ENCODE measurements around the gene SAMD9L. TPM values are rescaled to one million over a fixed set of nuclear protein-coding genes. Genes with fewer than 3 reads are reported as not detected.
A peak's percentile ranks its signal among the peaks of the same experiment; 100 is the strongest.

SAMD9L gene
- total RNA-seq, result 6.4 TPM

DNA sequence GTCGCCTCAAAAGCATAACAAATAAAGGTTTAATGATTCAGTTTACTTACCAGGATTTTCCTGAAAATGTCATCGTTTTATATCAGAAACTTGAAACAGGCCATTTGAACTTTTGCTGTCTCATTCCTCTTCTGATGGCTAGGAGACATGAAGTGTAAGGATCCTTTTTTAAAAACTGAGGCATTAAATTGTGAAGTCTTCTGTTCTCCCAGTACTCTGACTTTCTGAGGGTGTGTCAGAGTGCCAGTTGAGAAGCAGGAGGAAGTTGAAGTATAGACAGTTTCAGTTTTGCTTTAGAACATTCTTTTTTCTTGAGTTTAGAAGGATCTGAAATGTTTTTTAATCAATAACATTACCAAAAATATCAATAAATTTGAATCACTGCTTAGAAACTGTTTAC lies at the start of gene SAMD9L:
Gene SAMD9L (minus strand): TSS at position 242 of the 400 bp plus-strand sequence. CDS start 12,414 bp downstream, outside the sequence.
- no peak for DNase-seq (ENCODE audit: low spot score)

DNA sequence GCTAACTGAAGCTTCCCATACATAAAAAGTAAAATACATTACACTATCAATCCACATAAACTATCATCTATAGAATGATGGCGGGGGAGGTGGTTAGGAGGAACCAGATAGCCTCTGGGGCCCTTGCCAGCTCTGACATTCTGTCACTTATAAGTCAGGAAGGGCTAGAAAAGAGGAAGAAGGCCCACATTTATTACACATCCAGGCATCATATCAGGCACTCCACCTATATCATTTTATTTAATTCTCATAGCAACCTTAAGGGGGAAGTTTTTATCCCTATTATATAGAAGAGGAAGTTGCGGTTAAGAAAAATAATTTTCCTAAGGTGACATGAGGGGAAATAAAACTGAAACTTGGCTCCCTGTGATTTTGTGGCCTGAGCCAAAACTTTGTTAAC lies 48.2 kb upstream of the SAMD9L start:
- no peak for DNase-seq (ENCODE audit: low spot score)

DNA sequence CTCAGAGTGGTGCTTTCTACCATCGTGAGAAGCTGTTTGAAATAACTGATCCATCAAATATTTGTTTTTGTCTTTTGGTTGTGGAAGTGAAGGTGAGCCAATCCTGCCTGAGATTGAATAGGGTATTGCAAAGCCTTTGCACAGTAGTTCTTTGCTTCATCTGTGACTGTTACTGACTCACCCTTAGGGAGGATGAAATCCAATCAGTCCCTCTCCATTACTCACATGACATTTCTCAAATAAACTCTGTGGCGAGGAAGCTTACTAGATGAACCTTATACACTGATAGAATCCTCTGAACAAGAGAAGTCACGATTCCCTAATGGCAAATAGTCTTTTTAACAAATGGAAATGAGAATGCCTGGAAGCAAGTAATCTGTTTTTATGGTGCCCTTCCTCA lies 46.2 kb upstream of the SAMD9L start:
- no peak for DNase-seq (ENCODE audit: low spot score)

DNA sequence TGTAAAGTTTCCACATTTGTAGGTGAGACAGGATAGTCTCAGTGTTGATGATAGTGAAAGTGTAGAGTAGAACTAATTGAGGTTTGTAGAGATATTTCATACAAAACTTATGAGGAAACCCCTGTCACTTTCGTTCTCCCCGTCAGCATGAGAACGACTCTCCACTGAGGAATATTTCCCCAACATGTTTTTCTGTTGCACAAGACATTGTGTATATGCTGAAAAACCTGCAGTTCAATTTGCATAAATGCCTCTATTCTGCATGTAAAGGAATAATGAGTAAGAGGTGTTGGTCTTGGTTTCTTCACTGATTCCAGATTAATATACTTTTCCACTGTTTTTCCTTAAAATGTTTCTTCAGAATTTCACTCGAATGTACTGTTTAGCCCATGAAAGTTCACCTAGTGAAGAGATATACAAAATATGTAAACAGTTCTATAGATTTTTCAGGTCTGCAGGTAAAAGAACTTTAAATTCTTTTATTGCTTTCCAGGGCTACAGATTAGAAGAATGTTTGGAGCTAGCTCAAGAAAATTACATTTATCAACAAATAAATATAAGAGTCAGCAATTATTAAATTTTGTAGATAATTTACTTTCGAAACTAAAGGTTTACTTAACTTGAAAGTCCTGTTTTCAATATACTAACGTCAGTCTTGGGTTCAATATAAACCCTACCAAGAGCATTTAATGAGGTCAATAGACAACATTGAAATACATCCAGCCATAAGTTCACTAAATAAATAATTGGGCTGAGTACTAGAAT lies 40.9 kb upstream of the SAMD9L start:
- DNase-seq (ENCODE audit: low spot score), result no peak

DNA sequence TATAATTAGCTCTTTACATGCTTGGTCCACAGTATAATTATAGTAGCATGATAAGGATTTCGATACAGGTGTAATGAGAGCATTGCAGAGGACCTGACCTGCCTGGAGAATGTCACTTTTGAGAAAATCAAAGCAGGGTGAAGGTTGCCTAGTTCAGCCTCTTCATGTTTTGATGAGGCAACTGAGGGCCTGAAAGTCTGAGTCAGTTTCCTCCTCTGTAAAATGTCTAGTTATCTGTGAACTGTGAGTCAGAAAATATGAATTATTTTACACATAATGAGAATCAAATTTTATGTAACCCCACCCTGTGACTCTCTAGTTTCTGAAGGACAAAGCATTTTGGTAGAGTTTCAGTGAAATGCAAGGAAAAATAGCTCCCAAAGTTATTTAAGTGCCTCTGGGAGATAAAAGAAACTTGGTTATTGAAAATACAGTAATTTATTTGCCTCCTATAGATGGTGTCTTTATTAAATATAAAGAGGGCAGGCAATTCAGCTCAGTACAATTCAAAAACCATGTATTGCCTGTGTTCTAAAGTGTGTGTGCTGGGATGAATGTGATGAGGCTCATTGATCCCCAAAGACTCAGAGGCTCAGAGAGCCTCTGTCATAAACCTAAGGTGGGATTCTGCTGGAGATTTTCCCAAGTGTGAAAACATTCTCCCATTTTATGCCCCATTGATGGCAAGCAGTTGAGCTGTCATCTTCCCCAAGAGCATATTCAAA lies 37.3 kb upstream of the SAMD9L start:
- no peak for DNase-seq (ENCODE audit: low spot score)

DNA sequence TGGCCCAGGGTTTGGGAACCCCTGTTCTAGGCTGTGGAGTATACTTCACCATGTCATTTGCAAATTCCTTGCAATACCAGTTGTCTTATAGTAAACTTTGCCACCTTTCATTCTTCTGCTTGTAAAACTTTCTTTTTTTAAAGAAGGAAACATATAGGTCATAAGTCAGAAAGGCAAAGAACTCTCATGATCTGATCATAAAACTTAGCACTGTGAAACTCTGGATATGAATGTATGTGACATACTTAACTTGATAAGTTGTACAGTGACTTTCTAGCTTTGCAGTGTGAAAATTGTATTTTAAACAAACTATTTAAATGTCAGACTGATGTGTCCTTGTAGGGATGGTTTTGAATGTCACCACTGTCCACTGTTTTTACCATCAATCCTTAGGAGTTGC lies 31.0 kb upstream of the SAMD9L start:
- no peak for DNase-seq (ENCODE audit: low spot score)

DNA sequence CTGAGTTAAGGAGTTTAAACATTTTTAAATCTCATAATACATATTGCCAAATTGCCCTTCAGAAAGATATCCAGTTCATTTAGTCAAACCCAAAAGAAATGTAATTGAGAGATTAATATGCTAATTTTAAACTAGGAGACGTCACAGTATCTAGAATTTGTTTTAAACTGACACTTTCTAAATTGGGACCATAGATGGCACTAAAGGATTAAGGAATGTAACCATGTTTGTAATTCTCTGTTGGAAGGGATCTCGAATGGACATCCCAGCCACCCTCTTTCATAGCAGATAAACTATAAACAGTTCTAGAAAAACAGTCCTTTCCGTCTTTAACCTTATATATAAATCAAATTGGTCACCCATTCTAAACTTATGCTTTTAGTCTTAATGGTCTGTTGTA lies 30.0 kb upstream of the SAMD9L start:
- no peak for DNase-seq (ENCODE audit: low spot score)

DNA sequence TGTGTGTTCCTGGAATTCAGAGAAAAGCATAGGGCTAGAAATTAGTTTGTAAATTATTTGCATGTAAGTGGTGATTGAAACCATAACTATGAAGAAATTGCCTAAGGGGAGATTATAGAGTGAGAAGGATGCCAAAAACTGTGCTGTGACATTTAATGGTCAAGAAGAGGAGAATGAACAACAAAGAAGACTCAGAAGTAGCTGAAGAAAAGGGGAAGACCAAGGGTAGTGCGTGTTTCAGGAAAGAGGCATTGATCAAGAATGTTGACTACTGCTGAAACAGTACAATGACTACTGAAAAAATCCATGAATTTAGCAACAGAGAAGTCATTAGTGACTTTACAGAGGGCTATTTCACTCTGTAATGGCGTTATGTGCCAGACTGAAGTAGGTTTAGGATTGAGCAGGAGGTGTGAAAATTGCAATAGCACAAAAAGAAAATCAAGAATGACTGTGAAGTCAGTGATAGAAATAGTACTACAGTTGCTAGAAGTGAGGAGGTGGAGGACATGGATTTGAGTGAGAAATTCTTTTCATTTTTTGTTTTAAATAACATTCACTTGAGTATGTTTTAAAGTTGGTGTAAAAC lies 28.9 kb upstream of the SAMD9L start:
- no peak for DNase-seq (ENCODE audit: low spot score)

DNA sequence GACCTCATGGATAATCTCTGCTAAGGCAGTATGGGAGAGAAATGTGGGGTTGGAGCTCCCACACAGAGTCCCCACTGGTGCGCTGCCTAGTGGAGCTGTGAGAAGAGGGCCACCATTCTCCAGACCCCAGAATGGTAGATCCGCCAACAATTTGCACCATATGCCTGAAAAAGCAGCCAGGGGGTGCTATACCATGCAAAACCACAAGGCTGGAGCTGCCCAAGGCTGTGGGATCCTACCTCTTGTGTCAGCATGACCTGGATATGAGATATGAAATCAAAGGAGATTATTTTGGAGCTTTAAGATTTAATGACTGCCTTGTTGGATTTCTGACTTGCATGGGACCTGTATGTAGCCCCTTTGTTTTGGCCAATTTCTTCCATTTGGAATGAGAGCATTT lies 27.0 kb upstream of the SAMD9L start:
- DNase-seq (ENCODE audit: low spot score), result no peak

DNA sequence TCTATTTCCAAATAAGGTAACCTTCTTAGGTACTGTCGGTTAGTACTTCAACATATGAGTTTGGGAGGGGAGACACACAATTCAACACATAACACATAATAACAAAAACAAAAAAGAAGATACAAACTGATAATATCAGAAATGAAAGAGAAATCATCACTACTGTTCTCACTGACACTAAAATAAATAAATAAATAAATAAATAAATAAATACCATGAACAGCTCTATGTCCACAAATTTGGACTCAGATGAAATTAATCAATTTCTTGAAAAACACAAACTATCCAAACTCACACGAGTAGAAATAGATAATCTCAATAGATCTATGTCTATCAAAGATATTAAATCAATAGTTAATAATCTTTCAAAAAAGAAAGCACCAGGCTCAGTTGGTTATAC lies 24.5 kb upstream of the SAMD9L start:
- DNase-seq (ENCODE audit: low spot score), result no peak

DNA sequence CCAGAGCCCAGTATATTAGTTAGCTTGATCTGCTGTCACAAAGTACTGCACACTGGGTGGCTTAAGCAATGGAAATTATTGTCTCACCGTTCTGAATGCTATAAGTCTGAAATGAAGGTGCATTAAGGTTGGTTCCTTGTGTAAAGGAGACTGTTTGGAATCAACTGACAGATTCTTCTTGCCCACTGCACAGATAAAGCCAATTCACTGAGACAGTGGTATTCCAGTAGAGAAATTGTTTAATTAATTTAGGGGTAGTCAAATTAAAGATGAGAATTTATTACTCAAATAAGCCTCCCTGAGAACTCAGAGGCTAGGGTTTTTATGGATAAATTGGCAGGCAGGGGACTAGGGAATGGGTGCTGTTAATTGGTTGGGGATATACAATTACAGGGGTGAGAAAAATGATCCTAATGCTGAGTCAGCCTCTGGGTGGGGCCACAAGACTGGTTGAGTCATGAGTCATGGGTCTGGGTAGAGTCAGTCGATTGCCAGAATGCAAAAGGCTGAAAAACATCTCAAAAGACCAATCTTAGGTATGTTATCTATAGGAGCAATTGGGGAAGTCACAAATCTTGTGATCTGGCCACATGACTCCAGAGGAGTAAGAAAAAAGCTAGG lies 23.5 kb upstream of the SAMD9L start:
- no peak for DNase-seq (ENCODE audit: low spot score)

DNA sequence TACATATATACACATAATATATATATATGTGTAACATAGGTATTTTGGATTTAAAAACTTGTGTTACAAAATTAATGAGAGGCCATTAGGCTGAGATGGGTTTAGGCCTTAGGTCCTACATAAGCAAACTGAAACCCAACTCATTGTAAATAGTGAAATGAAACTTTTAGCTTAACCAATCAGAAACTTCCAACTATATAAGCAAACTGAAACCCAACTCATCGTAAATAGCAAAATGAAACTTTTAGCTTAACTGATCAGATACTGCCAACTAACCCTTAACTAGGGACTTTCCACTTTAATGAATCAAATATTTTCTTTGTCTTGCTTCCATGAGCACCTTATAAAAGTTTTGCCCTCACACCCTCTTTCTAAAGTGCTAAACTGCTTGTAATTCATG lies 17.3 kb upstream of the SAMD9L start:
- no peak for DNase-seq (ENCODE audit: low spot score)

DNA sequence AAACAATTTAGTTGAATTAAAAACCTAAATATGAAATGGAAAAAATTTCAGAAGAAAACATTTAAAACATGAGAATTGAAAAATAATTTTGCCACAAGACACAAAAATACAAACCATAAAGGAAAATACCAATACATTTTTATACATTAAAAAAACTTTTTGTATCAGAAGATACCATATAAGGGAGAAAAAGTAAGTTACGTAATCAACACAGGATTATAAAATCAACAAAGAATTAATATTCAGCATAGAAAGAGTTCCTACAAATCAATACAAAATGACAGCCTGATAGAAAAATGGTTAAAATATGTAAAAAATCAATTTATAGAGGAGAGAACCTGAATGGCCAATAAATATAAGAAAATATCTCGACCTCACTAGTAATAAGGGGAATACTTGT lies 16.6 kb upstream of the SAMD9L start:
- DNase-seq (ENCODE audit: low spot score), result no peak

DNA sequence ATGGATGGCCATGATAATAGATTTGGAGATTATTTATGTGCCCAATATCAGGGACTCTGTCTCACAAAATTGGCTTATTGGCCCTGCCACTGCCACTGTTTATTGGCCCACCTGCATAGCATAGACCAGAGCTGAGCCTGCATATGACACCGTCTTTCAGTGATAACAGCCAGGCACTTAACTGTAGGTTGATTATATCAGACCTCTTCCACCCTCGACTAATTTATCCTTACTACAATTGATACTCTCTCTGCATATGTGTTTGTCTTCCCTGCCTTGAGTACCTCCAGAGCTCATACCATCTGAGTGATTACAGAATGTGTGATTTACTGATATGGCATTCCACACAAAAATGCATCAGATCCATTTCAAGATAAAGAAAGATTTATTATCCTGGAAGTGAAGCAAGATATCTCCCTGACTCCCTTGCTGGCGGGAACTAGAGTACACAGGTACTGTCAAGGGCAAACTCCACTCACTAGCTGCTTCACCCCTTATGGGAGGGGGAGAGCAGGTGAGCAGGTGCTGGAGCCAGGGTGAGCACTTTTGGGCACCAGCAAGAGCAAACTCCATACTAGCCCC lies 13.1 kb upstream of the SAMD9L start:
- no peak for DNase-seq (ENCODE audit: low spot score)

DNA sequence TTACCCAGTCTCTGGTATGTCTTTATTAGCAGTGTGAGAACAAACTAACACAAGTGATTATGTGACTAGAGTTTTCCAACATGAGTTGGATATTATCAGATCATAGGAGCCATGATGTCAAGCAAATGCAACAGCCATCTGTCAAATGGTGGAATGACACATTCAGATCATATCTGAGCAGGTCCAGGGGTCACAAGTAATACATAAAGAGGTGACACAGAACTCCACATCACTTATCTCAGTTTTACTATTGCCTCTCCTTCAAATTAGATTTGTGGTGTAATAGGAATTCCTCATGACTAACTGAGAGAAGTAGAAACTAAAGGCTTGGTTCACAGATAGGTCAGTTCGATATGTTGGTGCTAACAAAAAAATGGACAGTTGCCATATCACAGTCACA lies 12.2 kb upstream of the SAMD9L start:
- DNase-seq (ENCODE audit: low spot score), result no peak

DNA sequence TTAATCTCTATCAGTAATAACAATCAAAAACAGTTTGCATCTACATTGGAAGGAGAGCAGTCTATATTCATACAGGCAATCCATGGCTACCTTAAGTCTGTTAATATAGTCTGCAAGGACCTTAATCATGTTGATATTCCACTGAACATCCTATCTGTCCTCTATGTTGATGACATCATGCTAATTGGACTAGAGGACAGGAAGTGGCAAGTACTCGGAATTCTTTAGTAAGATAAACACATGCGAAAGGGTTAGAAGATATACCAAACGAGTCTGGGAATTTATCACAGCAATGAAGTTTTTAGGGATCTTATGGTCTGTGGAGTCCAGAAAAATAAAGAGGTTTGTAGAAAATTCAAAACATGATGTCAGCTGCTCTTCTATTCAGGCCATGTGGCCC lies 11.3 kb upstream of the SAMD9L start:
- DNase-seq (ENCODE audit: low spot score), result no peak

DNA sequence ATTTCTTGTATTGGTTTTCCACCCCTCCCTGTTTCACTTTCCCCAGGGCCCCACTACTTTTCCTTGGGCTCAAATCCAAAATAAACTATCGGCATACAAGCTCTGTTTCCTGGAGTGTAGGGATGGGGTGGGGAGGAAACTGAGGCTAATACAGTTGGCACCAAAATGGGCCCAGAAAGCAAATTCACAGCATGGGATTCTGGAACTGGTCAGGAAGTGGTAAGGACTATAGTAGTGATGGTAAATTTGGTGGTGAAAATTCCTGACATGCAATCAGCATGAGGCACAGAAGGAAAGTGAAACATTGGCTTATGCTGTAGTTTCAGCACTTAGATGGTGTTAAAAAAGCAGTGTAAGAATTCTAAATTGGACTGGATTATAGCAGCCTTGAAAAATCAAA lies 8.7 kb upstream of the SAMD9L start:
- DNase-seq (ENCODE audit: low spot score), result no peak

DNA sequence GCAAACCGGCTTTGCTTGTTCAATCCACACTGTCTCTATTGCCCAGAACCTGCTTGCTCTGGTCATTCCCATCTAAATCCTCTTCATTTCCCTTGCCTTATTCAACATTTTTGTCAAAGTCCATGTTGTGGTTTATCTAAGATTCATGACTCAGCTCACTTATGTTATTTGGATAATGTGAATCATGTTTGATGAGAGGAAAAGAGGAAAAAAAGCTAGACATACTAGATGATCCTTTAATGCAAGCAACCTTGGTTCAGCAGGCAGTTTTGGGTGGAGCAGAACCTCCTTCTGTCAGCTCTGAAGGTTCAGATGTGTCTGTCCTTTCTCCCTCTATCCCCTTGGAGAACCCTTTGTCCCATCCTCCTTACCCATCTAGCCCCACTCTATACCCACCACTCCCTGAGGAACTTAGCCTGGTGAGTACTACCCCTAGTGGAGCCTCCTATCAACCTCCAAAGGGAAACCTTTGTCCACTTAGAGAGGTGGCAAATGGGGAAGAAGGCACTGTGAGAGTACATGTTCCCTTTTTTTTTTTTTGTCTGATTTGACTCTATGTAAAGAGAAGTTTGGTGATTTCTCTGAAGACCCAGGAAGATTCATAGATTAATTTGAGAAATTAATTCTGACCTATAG lies 2.1 kb upstream of the SAMD9L start:
- no peak for DNase-seq (ENCODE audit: low spot score)

DNA sequence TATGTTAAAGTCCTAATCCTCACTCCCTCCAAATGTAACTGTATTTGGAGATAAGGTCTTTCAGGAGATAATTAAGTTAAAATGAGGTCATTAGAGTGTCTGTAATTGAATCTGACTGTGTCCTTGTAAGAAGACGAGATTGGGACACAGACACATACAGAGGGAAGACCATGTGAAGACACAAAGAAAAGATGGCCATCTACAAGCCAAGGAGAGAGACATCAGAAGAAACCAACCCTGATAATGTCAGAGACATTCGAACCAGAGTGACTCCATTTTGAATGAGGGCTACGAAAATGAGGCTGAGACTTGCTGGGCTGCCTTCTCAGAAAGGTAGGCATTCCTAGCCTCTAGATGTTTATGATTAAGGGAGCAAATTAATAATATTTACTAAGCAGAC lies 542 bp upstream of the SAMD9L start:
- no peak for DNase-seq (ENCODE audit: low spot score)

DNA sequence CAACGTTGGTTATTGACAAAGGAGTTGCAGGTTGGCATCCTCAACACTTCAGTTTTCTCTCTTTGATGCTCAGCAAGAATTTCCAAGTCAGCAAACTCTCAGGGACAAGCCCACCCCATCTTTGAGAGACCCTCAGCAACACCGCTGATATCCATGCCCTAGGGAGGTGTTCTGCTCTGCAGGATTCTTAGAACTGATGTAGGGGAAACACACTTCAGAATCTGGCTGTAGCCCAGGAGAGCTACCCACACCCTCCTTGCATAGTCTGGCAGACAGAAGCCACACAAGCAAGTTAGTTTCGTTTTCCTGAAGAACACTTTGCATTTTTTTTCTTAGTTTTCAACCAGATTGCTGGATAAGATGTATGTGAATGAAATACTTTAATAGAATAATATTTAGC lies 822 bp downstream of the SAMD9L start:
- peak; percentile 12 for DNase-seq (ENCODE audit: low spot score)

DNA sequence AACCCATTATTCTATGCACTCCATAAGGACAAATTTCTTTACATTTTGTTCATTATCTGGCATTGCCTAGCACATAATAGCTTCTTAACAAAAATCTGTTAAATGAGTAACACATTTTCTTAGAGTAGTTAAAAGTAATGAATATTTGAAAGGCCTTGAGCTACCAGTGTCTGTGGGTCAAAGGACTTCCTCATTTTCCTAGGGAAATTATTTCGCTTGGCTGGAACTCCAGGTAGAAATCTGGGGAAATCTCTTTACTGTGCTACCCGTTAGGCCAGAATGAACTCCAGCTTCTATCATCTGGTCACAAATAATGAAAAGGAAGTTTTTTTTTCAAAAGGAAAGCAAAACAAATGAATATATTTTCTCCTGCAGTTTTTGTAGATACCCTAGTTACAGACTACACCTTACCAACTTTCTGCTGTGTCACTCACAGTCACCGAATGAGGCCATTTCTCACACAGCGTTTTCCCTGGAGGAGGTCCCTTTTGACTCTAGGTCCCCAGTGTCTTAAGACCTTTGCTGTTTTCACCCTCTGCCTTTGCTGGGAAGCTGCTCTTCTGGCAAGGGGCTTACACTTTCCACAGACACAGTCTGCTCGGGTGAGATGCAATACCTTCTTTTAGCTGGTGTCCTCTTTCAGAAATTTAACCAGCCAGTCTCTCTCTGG lies 1.6 kb downstream of the SAMD9L start:
- DNase-seq (ENCODE audit: low spot score), result no peak
